Measurements from ENCODE around the gene GLDN.

The GLDN gene

GRCh38 chr15:51323749-51324148, 17.7 kb upstream of the GLDN start:
- H3K4me3 ChIP-seq (replicated peaks; ENCODE audit: low read depth, low read length) = no peak overlapping the region

GRCh38 chr15:51325167-51325566, 16.3 kb upstream of the GLDN start:
- DNase-seq (ENCODE audit: extremely low read depth, insufficient read length) = no peak
- Histone ChIP-seq H3K27me3 (replicated peaks; ENCODE audit: control insufficient read depth, insufficient read depth, low read length) (no peaks in the 10 kb centered on the region; the same call in 1 of the 2 replicates), H3K4me3 (replicated peaks; ENCODE audit: low read depth, low read length) (no peak overlapping the region), H3K36me3 (ENCODE audit: control insufficient read depth, insufficient read depth, low read length) (no peaks in the 10 kb centered on the region)
- TF ChIP-seq CTCF (IDR thresholded peaks at IDR 0.05; ENCODE audit: insufficient read depth, low read length, poor library complexity, severe bottlenecking) = no peak

More at GRCh38 chr15:51323749-51324148, 17.7 kb upstream of the GLDN start:
- Histone ChIP-seq H3K36me3 (ENCODE audit: control insufficient read depth, insufficient read depth, low read length) (no peaks in the 10 kb centered on the region), H3K27me3 (replicated peaks; ENCODE audit: control insufficient read depth, insufficient read depth, low read length) (no peaks in the 10 kb centered on the region; the same call in 1 of the 2 replicates)
- DNase-seq (ENCODE audit: extremely low read depth, insufficient read length) = no peak
- no peak for TF ChIP-seq CTCF (IDR thresholded peaks at IDR 0.05; ENCODE audit: insufficient read depth, low read length, poor library complexity, severe bottlenecking)

- no peak for TF ChIP-seq CTCF (IDR thresholded peaks at IDR 0.05; ENCODE audit: insufficient read depth, low read length, poor library complexity, severe bottlenecking)
- DNase-seq (ENCODE audit: extremely low read depth, insufficient read length) = no peak
- no peak overlapping the region for H3K4me3 ChIP-seq (replicated peaks; ENCODE audit: low read depth, low read length)
- H3K36me3 ChIP-seq (ENCODE audit: control insufficient read depth, insufficient read depth, low read length) = no peaks in the 10 kb centered on the region
- no peaks in the 10 kb centered on the region for H3K27me3 ChIP-seq (replicated peaks; ENCODE audit: control insufficient read depth, insufficient read depth, low read length)
Observed at GRCh38 chr15:51327081-51327480, 14.4 kb upstream of the GLDN start.

GRCh38 chr15:51328926-51329325, 12.5 kb upstream of the GLDN start:
- Histone ChIP-seq H3K36me3 (ENCODE audit: control insufficient read depth, insufficient read depth, low read length) (no peaks in the 10 kb centered on the region), H3K27me3 (replicated peaks; ENCODE audit: control insufficient read depth, insufficient read depth, low read length) (no peaks in the 10 kb centered on the region), H3K4me3 (replicated peaks; ENCODE audit: low read depth, low read length) (no peak overlapping the region)
- no peak for DNase-seq (ENCODE audit: extremely low read depth, insufficient read length)
- TF ChIP-seq CTCF (IDR thresholded peaks at IDR 0.05; ENCODE audit: insufficient read depth, low read length, poor library complexity, severe bottlenecking) = no peak

- H3K27me3 ChIP-seq (replicated peaks; ENCODE audit: control insufficient read depth, insufficient read depth, low read length) = no peaks in the 10 kb centered on the region
- H3K4me3 ChIP-seq (replicated peaks; ENCODE audit: low read depth, low read length) = no peak overlapping the region
- TF ChIP-seq CTCF (IDR thresholded peaks at IDR 0.05; ENCODE audit: insufficient read depth, low read length, poor library complexity, severe bottlenecking) = no peak
- no peak for DNase-seq (ENCODE audit: extremely low read depth, insufficient read length)
- H3K36me3 ChIP-seq (ENCODE audit: control insufficient read depth, insufficient read depth, low read length) = no peaks in the 10 kb centered on the region
Observed at GRCh38 chr15:51331141-51331540, 10.3 kb upstream of the GLDN start.
